Neural progenitor cell (in vitro differentiated cells): ENCODE data around the gene ACTA1. TPM values are rescaled to one million over a fixed set of nuclear protein-coding genes. Genes with fewer than 3 reads are reported as not detected.
"Not testable (repeated sequence)": the region's sequence is repeated elsewhere in the genome, so short reads cannot be mapped to it uniquely, and the experiment has no call there.

Experiments
- DNase-seq: peaks from one replicate; pipeline ENCODE4 v3.0.0-alpha.2; 2016; ENCODE audit warnings: low spot score
- H2AFZ ChIP-seq: fragments of 200-600 bp; sonication (generic); replicated peaks from 2 replicates; pipeline ENCODE4 v1.6.1; 2016; ENCODE audit warnings: antibody characterized with exemption
- H3F3A ChIP-seq: fragments of 200-600 bp; sonication (generic); 2 replicates; pipeline ENCODE4 v1.6.1; 2016; ENCODE audit warnings: antibody characterized with exemption, low read depth
- H3K27ac ChIP-seq: fragments of 200-600 bp; sonication (generic); 2 replicates; pipeline ENCODE4 v1.5.1; 2016; ENCODE audit warnings: mild to moderate bottlenecking
- H3K27me3 ChIP-seq: fragments of 200-600 bp; sonication (generic); 2 replicates; pipeline ENCODE4 v1.6.1; 2016; ENCODE audit warnings: mild to moderate bottlenecking, moderate library complexity
- H3K36me3 ChIP-seq: fragments of 200-600 bp; sonication (generic); 2 replicates; pipeline ENCODE4 v1.5.1; 2016
- H3K4me1 ChIP-seq: fragments of 200-600 bp; sonication (generic); 2 replicates; pipeline ENCODE4 v1.6.1; 2016; ENCODE audit warnings: mixed run types
- H3K4me2 ChIP-seq: fragments of 200-600 bp; sonication (generic); 2 replicates; pipeline ENCODE4 v1.6.1; 2016
- H3K4me3 ChIP-seq: fragments of 200-600 bp; sonication (generic); 2 replicates; pipeline ENCODE4 v1.5.1; 2016
- H3K79me2 ChIP-seq: fragments of 200-600 bp; sonication (generic); 2 replicates; pipeline ENCODE4 v1.6.1; 2016; ENCODE audit warnings: low read depth
- H3K9ac ChIP-seq: fragments of 200-600 bp; sonication (generic); 2 replicates; pipeline ENCODE4 v1.6.1; 2016
- H3K9me3 ChIP-seq: fragments of 200-600 bp; sonication (generic); 2 replicates; pipeline ENCODE4 v1.5.1; 2016; ENCODE audit warnings: low read depth
- H4K20me1 ChIP-seq: fragments of 200-600 bp; sonication (generic); 2 replicates; pipeline ENCODE4 v1.6.1; 2016; ENCODE audit warnings: low read depth
- H3K27ac Mint-ChIP-seq: 3 replicates; pipeline ENCODE4 v1.8.0; 2021; ENCODE audit warnings: mixed read lengths
- H3K27me3 Mint-ChIP-seq: 2 replicates; pipeline ENCODE4 v1.8.0; 2022; ENCODE audit warnings: low read depth, mild to moderate bottlenecking, inconsistent platforms, moderate library complexity, mixed read lengths; ENCODE audit not compliant: insufficient read depth
- H3K36me3 Mint-ChIP-seq: 3 replicates; pipeline ENCODE4 v1.8.0; 2021; ENCODE audit warnings: mixed read lengths
- H3K4me1 Mint-ChIP-seq: 3 replicates; pipeline ENCODE4 v1.8.0; 2021; ENCODE audit warnings: mixed read lengths
- H3K4me3 Mint-ChIP-seq: 3 replicates; pipeline ENCODE4 v1.8.0; 2021; ENCODE audit warnings: mild to moderate bottlenecking, moderate library complexity, mixed read lengths
- H3K9me3 Mint-ChIP-seq: 3 replicates; pipeline ENCODE4 v1.8.0; 2020; ENCODE audit warnings: mixed read lengths
- EZH2 ChIP-seq: fragments of 200-600 bp; sonication (generic); IDR thresholded peaks from 2 replicates; pipeline ENCODE4 v1.6.1; 2017; ENCODE audit warnings: antibody characterized with exemption, mild to moderate bottlenecking, moderate library complexity
- EZH2phosphoT487 ChIP-seq: fragments of 200-600 bp; sonication (generic); IDR thresholded peaks from 2 replicates; pipeline ENCODE4 v1.6.1; 2017; ENCODE audit warnings: antibody characterized with exemption
- total RNA-seq: library from RNA; depleted of rRNA; stranded (reverse); fragments of >200 nt; gene quantifications from 2 replicates; pipeline ENCODE4 v1.2.3, GENCODE V29; 2015; ENCODE audit warnings: low replicate concordance
- TF ChIP-seq, protein P1 (sequence below): fragments of 200-600 bp; sonication (generic); IDR thresholded peaks from 2 replicates; pipeline ENCODE4 v1.5.1; 2017; ENCODE audit warnings: antibody characterized with exemption, mild to moderate bottlenecking

The ACTA1 gene
- total RNA-seq, 1 donor from 2014 or later, result 1.2 TPM

DNA sequence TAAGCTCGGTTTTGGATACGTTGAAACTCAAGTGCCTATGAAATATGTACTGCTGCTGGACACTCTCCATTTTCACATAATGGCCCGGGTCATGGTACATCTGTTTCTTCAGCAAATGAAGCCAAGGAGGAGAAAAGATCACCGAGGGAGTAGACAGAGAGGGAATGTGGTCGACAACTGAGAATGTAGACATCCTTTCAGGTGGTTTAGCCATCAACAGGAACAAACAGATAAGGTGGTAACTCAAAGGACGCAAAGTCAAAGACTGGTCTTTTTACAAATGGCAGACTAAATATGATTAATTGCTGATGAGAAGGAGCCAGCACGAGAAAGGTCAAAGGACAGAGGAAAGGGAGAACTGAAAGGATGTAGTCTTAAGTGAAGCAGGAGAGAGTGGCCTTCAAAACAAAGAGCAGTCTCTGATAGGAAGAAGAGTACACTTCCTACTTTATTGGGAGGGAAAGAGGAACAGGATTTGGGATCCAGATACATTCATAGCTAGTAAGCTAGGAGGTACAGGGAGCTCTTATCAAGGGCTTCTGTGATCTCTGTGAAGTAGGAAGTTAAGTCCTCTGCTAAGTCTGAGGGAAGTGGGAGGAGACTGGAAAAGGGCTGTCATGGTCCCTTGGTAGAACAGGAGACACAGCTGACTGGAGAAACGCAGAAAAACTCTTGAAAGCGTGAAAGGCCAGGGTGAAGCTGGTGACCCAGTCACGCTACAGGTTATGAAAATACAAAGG is 45.9 kb upstream of the ACTA1 start:
- no peaks in the 10 kb centered on the region for H3K4me1 Mint-ChIP-seq
- no peak overlapping the region for H3K4me3 Mint-ChIP-seq
- H3K27me3 ChIP-seq, result no peaks in the 10 kb centered on the region
- H3K27ac Mint-ChIP-seq, result no peak overlapping the region
- peaks cover 2% of the 10 kb centered on the region for H4K20me1 ChIP-seq
- DNase-seq, result no peak
- H3K4me2 ChIP-seq, result no peak overlapping the region
- peaks cover 25% of the 10 kb centered on the region for H3K36me3 Mint-ChIP-seq
- peaks cover 4% of the 10 kb centered on the region for H3K79me2 ChIP-seq
- no peaks in the 10 kb centered on the region for H3K9me3 ChIP-seq
- H2AFZ ChIP-seq, result no peak overlapping the region
- no peaks in the 10 kb centered on the region for H3F3A ChIP-seq
- TF ChIP-seq, protein P1, sequence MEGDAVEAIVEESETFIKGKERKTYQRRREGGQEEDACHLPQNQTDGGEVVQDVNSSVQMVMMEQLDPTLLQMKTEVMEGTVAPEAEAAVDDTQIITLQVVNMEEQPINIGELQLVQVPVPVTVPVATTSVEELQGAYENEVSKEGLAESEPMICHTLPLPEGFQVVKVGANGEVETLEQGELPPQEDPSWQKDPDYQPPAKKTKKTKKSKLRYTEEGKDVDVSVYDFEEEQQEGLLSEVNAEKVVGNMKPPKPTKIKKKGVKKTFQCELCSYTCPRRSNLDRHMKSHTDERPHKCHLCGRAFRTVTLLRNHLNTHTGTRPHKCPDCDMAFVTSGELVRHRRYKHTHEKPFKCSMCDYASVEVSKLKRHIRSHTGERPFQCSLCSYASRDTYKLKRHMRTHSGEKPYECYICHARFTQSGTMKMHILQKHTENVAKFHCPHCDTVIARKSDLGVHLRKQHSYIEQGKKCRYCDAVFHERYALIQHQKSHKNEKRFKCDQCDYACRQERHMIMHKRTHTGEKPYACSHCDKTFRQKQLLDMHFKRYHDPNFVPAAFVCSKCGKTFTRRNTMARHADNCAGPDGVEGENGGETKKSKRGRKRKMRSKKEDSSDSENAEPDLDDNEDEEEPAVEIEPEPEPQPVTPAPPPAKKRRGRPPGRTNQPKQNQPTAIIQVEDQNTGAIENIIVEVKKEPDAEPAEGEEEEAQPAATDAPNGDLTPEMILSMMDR, result no peak
- TF ChIP-seq EZH2phosphoT487, result no peak
- TF ChIP-seq EZH2, result no peak
- H3K9me3 Mint-ChIP-seq, result no peaks in the 10 kb centered on the region
- no peak overlapping the region for H3K9ac ChIP-seq
- no peak overlapping the region for H3K27ac ChIP-seq
- no peaks in the 10 kb centered on the region for H3K27me3 Mint-ChIP-seq
- H3K4me3 ChIP-seq, result no peak overlapping the region
- peaks cover 3% of the 10 kb centered on the region for H3K36me3 ChIP-seq
- no peaks in the 10 kb centered on the region for H3K4me1 ChIP-seq

DNA sequence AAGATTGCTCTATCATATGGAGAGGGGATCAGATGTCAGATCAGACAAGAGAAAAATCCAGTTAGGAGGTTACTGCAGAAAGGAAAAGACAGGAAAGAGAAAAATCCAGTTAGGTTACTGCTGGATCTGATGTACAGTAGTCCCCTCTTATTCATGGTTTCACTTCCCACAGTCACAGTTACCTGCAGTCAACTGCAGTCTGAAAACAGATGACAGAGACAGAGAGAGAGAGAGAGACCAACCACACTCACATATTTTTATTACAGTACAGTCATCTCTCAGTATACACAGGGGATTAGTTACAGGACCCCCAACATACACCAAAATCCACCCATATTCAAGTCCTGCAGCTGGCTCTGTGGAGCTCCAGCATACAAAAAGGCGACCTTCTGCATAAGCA is 45.0 kb upstream of the ACTA1 start:
- Histone ChIP-seq H3K27me3 (no peaks in the 10 kb centered on the region), H3K4me2 (no peak overlapping the region), H3F3A (no peaks in the 10 kb centered on the region), H3K4me1 (no peaks in the 10 kb centered on the region), H3K9me3 (no peaks in the 10 kb centered on the region), H3K36me3 (peaks cover 3% of the 10 kb centered on the region), H3K79me2 (peaks cover 4% of the 10 kb centered on the region), H3K9ac (no peak overlapping the region), H2AFZ (no peak overlapping the region), H3K4me3 (no peak overlapping the region), H3K27ac (no peak overlapping the region), H4K20me1 (peaks cover 2% of the 10 kb centered on the region)
- Mint-ChIP-seq H3K27me3 (no peaks in the 10 kb centered on the region), H3K9me3 (no peaks in the 10 kb centered on the region), H3K4me3 (no peak overlapping the region), H3K36me3 (peaks cover 27% of the 10 kb centered on the region), H3K4me1 (no peaks in the 10 kb centered on the region), H3K27ac (no peak overlapping the region)
- no peak for TF ChIP-seq EZH2
- TF ChIP-seq, protein P1, result no peak
- TF ChIP-seq EZH2phosphoT487, result no peak
- DNase-seq, result no peak

DNA sequence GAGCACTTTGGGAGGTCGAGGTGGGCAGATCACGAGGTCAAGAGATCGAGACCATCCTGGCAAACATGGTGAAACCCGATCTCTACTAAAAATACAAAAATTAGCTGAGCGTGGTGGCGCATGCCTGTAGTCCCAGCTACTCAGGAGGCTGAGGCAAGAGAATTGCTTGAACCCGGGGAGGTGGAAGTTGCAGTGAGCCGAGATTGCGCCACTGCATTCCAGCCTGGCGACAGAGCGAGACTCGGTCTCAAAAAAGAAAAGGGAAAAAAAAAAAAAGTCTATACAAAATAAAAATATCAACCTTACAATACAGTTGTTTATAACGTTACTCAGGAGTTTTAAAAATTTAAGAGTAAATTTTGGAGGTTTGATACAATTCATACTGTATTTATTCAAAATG is 42.0 kb upstream of the ACTA1 start:
- H3K36me3 Mint-ChIP-seq, result peaks cover 23% of the 10 kb centered on the region

DNA sequence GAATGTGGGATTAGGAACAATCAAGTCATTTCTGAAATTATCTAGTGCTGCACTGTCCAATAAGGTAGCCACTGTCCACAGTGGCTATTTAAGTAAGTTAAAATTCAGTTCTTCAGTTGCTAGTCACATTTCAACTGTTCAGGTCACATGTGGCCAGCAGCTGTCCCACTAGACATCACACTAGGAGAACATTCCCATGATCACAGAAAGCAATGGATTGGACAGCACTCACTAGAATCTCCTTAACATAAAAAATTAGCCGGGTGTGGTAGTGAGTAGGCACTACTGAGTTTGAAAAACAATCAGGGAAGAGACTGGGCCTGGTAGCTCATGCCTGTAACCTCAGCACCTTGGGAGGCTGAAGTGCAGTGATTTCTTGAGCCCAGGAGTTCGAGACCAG is 40.6 kb upstream of the ACTA1 start:
- Mint-ChIP-seq H3K36me3 (peaks cover 20% of the 10 kb centered on the region), H3K4me1 (no peaks in the 10 kb centered on the region), H3K4me3 (no peak overlapping the region), H3K27ac (no peak overlapping the region), H3K27me3 (no peaks in the 10 kb centered on the region), H3K9me3 (no peaks in the 10 kb centered on the region)
- TF ChIP-seq EZH2phosphoT487, result no peak
- TF ChIP-seq EZH2, result no peak
- TF ChIP-seq, protein P1, result no peak
- Histone ChIP-seq H3K4me1 (no peaks in the 10 kb centered on the region), H3F3A (no peaks in the 10 kb centered on the region), H3K36me3 (peaks cover 3% of the 10 kb centered on the region), H3K4me2 (no peak overlapping the region), H4K20me1 (peaks cover 2% of the 10 kb centered on the region), H3K27ac (no peak overlapping the region), H3K27me3 (no peaks in the 10 kb centered on the region), H2AFZ (no peak overlapping the region), H3K9me3 (no peaks in the 10 kb centered on the region), H3K79me2 (no peaks in the 10 kb centered on the region), H3K9ac (no peak overlapping the region), H3K4me3 (no peak overlapping the region)
- DNase-seq, result no peak

More for the DNA sequence above, 42.0 kb upstream of the ACTA1 start:
- H3K4me1 ChIP-seq, H3F3A ChIP-seq, H2AFZ ChIP-seq, H3K79me2 ChIP-seq, H3K27ac ChIP-seq, H3K9me3 ChIP-seq, H3K4me3 ChIP-seq, H3K4me3 Mint-ChIP-seq, H3K4me1 Mint-ChIP-seq, DNase-seq, H3K27me3 Mint-ChIP-seq, H3K9me3 Mint-ChIP-seq, H3K4me2 ChIP-seq, H3K36me3 ChIP-seq, H3K27ac Mint-ChIP-seq, H3K9ac ChIP-seq, H3K27me3 ChIP-seq, H4K20me1 ChIP-seq: not testable (repeated sequence)
